ENCODE measurements around the gene MTX1.

MTX1 gene

DNA sequence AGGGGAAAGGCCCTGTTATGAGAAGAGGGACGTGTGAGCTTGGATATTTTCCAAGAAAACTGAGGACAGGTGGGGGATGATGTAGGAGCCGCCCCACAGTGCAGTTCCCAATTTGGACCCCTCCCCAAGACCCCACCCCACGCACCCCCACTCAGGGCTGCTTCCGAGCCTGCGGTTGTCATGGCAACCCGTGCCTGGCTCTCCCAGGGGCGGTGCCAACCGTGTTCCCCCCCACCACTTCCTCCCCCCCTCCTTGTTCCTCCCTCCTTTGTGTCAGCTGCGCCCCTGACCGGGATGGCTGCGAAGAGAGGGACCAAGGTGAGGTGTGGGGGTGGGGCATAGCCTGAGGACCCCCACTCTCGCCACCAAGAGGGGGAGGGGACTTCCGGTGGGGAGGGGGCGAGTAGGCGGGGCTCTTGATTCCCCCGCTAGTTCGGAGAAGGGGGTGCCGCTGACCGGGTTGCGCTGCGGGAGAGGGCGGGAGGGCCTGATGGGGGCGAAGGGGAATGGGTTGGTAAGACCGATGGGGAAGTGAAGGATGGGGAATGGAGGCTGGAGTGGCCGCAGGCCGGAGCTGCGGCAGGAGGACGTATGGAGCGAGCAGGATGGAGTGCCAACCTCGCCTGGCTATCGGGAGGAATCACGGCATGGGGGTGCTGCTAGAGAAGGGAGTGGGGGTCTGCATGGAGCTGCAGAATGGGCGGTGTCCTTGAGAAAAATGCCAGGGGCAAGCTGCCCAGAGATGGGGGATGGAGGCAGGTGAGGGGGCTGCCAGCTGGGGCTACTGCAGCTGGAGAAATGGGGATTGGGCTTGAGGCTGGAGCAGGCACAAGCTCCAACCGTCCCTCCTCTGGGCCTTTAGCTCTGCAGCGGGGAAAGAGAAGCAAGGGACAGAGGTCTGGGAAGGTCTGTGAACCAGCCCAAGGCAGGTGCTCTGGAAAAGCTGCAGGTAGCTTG is 33.9 kb upstream of the MTX1 start:
- no peak for DNase-seq

DNA sequence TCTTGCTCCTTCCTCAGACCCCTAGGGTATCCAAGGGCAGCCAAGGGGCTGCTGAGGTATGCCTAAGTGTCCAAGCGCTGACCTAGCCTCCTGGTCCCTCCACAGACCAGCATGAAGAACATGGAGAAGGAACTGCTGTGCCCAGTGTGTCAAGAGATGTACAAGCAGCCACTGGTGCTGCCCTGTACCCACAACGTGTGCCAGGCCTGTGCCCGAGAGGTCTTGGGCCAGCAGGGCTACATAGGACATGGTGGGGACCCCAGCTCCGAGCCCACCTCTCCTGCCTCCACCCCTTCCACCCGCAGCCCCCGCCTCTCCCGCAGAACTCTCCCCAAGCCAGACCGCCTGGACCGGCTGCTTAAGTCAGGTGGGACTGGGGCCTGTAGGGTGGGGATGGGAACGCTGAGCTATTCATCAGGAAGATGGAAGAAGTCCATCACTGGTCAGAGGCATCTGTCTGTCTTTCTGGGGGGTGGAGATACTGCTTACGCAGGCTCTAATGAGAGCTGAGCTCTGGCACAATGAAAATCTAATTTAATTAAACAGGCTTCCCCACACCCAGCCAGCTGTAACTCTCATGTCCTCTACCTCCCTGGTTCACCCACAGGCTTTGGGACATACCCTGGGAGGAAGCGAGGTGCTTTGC is 33.1 kb upstream of the MTX1 start:
- DNase-seq: no peak

DNA sequence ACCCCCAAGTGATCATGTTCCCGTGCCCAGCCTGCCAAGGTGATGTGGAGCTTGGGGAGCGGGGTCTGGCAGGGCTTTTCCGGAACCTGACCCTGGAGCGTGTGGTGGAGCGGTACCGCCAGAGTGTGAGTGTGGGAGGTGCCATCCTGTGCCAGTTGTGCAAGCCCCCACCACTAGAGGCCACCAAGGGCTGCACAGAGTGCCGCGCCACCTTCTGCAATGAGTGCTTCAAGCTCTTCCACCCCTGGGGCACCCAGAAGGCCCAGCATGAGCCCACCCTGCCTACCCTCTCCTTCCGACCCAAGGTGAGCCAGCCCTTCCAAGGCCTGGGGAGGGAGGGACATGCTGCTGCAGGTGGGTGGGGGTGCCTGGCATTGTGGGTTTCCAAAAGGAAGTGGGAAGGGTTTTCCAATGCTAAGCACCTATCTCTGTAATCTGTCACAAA is 32.5 kb upstream of the MTX1 start:
- DNase-seq: no peak

DNA sequence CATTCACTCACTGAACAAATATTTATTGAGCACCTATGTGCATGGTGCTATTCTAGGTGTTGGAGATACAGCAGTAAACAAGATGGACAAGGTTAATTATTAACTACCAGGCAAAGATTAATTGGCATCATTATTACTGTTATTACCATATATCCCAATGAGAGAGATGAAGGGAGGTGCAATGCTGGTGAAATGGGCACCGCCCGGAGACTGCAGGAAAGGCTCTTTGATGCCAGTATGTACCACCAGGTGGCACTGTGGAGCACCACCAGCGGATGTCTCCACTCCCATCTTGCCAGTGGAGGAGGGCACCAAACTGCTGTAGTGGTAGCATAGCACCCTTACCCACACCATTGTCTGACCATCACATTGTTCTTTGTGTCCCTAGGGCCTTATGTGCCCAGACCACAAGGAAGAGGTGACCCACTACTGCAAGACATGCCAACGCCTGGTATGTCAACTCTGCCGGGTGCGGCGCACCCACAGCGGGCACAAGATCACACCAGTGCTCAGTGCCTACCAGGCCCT is 31.9 kb upstream of the MTX1 start:
- peak; percentile 68 for DNase-seq

DNA sequence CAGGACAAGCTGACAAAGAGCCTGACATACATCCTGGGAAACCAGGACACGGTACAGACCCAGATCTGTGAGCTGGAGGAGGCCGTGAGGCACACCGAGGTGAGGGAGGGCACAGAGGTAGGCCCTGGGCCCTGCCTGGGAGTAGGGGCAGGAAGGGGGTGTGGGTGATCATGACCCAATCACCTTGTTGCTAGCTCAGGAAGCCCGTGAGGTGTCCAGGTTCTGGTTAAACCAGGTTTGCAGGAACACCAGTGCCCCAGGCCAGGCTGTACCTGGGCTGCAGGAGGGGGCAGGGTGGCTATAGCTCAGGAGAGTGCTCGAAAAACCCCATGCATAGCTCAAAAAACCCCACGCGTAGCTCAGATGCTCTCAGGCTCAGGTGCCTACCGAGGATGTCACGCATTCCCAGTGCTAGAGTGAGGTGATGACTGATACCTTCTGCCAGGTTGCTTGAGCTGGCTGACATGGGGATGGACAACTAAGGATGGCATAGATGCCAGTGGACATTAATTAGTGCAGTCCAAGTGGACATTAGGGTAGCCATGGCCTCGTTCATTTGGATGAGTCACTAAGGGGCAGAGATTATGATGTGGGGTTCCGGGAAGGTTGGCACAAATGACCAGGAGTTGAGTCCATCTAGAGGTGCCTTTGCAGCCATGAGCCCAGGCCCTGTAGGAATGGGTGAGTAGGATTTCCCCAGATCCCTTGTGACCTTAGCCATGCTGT is 31.1 kb upstream of the MTX1 start:
- DNase-seq: no peak

DNA sequence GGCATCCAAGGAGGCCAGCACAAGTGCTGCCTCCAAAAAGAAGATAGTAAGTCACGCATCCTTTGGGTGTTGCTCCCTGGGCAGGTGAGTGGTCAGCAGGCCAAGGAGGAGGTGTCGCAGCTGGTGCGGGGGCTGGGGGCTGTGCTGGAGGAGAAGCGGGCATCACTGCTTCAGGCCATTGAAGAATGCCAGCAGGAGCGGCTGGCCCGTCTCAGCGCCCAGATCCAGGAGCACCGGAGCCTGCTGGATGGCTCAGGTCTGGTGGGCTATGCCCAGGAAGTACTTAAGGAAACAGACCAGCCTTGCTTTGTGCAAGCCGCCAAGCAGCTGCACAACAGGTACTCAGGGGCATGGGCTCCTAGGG is 30.6 kb upstream of the MTX1 start:
- DNase-seq: no peak

DNA sequence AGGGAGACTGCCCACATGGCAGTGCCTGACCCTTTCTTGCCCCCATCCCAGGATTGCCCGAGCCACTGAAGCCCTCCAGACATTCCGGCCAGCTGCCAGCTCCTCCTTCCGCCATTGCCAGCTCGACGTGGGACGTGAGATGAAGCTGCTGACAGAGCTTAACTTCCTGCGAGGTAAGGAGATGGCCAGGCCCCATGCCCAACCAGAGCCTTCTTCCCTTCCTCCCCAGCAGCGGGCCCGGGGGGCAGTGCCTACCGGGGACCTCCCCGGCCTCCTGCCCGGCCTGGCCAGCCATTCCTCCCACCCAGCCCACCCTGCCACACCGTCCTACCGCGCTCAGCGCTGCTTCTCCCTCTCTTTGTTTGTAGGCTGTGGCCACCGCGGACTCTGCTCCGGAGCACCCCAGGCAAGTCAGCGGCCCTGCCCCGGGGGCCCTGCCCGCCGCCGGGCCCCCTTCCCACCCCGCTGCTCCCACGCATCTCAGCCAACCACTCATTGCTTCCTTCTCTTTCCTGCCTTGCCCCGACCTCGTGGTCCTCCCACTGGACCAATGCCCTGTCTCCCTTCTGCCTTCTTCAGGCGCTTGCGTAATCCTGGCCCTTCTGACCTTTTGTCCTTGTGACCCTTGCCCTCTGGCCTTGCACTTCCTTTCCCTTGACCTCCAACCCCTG is 29.9 kb upstream of the MTX1 start:
- DNase-seq: no peak

DNA sequence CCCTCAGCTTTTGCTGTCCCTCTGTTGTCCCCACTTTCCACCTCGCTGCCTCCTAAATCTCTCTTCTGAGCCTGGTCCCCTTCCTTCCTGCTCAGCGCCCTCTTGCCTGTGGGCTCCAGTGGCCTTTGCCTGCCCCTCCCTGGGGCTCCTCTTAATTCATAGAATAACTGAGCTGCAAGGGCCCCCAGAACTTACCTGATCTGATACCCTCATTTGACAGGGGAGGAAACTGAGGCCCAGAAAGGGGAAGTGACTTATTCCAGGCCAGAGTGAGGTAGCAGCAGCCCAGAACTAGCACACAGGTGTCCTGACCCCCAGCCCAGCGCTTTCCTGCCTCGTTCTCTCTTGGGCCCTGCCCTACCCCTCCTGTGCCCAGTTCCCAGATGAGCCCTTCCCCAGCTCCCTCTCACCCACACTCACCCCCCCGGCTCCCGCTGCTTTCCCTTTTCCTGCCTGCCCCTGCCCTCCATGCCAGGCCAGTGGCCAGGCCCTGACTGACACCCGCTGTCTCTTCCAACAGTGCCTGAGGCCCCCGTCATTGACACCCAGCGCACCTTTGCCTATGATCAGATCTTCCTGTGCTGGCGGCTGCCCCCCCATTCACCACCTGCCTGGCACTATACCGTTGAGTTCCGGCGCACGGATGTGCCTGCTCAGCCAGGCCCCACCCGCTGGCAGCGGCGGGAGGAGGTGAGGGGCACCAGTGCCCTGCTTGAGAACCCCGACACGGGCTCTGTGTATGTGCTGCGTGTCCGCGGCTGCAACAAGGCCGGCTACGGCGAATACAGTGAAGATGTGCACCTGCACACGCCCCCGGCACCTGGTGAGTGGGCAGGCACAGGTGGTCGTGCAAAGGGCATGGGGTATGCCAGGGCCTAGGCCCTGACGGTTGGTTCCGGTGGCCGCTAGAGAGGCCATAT is 29.1 kb upstream of the MTX1 start:
- DNase-seq: no peak

DNA sequence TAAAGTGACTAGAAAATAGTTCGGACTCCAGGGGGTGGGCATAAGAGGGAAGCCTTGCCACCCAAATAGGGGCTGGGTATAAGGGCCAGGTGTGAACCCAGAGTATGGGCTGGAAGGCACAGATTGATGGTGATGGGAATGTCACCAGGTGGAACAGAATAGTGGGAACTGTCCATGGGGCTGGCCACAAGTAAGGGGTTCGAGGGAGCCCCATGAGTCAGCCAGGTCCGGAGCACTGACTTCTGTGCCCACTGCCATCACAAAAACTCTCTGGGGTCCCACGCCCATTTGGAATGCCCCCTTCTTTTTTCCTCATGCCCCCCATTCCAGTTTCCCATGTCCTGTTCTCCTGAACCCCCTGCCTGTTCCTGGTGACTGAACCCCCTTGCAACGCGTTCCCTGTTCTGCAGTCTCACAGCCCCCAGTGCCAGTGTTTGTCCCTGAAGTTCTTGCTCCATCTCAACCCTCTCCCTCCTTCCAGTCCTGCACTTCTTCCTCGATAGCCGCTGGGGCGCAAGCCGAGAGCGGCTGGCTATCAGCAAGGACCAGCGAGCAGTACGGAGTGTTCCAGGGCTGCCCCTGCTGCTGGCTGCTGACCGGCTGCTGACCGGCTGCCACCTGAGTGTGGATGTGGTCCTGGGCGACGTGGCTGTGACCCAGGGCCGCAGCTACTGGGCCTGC is 27.0 kb upstream of the MTX1 start:
- no peak for DNase-seq

DNA sequence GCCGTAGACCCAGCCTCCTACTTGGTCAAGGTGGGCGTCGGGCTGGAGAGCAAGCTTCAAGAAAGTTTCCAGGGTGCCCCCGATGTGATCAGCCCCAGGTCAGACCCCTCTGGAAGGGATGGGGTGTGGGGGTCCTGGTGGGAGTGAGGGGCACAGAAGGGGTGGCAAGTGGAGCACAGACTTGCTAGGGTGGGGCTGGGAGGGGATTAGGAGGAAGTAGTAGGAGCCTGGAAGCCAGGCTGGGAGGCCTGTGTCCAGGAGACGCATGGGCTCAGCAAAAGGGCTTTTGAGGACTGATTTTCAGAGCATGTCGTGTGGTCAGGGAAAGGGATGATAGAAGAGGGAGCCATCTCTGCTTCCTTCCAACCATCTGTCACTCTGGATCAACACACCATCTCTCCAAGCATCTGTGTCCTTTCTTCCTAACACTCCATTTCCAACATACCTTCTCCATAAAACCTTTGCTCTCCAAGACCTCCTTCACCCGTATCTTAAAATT is 26.4 kb upstream of the MTX1 start:
- no peak for DNase-seq

DNA sequence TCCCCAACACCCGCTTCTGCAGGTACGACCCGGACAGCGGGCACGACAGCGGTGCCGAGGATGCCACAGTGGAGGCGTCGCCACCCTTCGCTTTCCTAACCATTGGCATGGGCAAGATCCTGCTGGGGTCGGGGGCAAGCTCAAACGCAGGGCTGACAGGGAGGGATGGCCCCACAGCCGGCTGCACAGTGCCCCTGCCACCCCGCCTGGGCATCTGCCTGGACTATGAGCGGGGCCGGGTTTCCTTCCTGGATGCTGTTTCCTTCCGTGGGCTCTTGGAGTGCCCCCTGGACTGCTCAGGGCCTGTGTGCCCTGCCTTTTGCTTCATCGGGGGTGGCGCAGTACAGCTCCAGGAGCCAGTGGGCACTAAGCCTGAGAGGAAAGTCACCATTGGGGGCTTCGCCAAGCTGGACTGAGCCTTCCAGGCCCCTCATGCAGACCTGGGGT is 24.7 kb upstream of the MTX1 start:
- no peak for DNase-seq

DNA sequence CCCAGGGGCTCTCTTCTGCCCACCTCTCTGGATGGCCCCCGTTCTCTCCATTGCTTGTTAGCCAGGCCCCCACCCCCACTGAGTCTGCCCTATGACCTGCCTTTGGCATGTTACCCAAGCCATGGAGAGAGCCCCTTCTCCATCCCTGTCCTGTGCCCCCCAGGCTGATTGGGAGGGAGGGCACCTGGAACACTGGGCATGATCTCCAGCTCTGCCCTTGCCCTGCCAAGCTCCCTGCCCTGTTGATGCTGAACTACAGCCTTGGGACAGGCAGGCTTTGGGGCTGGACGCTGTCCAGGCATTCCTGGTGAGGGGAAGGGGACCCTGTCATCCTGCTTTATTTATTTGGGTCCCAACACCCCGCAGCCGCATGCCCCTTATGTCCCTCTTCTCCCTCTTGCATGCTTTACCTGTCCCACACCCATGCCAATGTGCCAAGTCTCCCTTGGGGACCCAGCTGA is 24.1 kb upstream of the MTX1 start:
- no peak for DNase-seq

DNA sequence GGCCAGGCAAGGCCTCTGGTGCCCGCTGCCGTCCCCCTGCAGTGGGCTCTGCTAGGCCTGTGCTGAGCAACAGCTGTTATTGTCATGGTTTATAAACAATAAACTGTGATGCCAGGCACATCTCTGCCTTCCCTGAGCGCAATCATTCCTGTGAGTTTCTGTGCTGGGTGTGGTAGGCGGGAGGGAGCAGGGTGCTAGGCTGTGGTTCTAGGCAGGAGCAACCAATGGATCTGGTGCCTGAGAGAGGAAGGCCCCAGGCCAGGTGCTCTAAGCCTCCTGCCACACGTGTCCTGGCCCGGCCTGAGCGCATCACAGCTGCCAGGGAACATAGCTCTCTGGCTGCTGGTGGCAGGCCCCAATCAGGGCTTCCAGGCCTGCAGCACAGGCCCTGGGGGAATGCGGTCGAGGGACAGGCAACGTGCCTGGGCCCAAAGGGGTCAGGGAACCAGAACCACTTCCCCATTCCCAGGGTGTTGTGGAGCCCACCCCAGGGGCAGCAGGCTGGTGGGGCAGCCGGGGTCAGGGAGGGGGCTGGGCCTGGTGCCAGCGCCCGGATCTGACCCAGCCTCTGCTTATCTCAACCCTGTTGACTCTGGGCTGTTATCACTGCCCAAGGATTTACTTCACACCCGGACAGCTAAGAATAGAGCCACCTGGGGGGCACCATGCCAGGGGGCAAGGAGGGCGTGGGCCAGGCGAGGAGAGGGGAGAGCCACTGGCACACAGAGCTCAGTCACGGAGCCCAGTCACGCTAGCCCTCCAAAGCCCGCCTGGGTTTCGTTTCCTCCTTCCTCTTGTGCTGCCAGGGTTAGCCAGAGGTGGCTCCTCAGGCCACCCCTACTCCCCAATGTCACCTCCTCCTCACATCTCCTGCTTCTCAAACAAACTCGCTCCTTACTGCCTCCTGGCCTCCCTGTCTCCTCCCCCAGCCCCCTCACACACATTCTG is 23.4 kb upstream of the MTX1 start:
- no peak for DNase-seq

DNA sequence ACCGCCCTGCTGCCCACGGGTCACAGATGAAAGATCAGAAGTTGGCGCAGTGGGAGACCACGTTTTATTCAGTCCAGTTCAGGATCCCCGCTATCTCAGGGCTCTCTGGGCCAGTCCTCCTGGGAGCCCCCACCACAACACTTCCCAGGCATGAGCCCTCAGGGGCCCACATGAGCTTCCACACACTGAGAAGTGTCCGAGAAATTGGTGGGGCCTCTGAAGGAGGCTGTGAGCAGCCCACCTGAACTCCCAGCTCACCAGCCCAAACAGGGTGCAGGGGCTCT is 22.8 kb upstream of the MTX1 start:
- no peak for DNase-seq

DNA sequence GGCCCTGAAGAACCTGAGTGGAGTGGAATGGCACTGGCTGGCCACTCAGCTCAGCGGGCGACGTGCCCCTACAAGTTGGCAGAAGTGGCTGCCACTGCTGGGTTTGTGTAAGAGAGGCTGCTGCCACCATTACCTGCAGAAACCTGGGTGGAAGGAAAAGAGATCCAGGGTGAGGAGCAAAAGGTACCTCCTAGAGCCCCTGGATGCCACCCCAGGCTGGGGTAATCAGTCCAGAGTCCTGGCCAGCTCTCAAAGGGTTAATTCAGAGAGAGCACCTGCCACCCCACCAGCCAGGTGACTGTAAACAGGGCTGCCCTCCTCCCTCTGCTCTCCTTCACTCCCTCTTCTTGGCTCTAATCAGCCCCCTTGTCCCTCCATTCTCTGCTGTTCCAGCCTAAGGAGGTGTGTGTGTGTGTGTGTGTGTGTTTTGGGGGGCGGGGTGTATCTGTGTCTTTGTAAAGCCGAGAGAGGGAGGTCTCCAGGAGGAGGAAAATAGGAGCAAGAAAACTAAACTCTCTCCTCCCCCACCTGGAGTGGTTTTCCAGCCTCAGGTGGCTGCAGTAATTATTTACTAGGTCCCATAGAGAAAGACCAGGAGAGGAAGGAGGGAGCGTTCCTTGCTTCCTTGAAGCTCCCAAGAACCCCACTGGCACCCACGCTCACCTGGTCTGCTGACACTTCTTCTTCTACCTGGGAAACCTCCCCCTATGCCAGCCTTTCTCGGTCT is 22.3 kb upstream of the MTX1 start:
- DNase-seq: no peak

DNA sequence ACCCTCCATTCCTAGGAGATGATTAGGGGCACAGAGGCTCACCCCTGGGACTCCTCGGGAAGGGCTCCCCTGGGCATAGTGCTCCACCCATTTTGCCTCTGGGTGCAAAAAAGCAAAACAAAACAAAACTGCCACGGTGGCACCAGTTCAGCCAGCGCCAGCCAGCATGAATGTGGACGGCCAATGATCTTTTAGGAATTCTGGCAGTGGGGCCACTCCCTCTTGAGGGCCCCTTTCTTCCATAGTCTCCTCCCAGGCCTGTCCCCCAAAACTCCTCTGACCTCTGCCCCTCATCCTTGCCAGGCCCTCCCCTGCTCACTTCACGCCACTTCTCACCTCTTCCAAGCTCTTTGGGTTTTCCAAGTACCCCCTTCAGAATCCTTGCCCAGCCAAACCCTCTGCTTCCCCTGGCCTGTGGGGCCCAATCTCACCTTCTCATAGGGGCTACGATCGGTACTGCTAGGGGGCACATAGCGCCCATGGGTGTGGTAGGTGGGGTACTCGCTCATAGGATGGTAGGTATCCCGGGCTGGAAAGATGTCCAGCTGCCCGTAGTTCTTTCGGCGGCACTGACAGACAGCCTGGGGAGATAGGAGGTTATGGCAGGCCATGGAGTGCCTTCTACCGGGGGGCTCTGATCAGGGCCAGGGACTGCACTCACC is 21.6 kb upstream of the MTX1 start:
- no peak for DNase-seq

DNA sequence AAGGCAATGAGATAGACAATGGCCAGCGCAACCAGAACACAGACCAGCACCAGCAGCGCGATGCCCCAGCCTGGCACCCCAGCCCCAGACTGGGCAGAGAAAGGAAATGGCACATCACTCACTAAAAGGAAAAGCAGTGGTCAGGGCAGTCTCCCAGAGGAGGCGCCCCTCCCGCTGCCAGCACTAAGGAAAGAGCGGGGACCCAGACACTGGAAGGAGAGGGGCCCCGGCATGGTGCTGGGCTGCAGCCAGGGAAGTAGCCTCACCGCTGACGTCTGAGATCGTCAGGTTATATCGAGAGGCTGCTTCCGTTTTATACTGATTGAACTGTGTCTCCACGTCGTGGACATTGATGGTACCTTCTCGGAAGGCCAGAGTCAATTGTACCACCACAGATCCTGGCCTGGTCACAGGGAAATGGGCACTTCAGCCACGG is 21.0 kb upstream of the MTX1 start:
- no peak for DNase-seq

DNA sequence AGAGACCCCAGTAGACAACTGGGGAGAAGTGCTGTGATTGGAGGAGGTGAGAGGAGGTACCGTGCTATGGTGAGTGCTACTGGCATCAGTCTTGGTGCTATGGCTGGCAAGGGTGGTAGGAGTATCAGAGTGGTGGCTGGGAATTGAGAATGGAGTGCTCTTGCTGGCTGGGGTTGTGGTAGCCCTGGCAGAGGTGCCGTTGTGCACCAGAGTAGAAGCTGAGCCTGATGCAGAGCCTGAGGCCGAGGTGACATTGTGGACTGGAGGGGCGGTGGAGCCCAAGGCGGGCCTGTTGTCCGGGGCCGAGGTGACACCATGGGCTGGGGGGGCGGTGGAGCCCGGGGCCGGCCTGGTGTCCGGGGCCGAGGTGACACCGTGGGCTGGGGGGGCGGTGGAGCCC is 20.2 kb upstream of the MTX1 start:
- no peak for DNase-seq
